A549 (cell line): Measurements from ENCODE around the gene MEGF6. TPM values are rescaled to one million over a fixed set of nuclear protein-coding genes. Genes with fewer than 3 reads are reported as not detected.
A peak's percentile ranks its signal among the peaks of the same experiment; 100 is the strongest.

Source experiments
- ATAC-seq, 2 experiments: fragments of 200-7000 bp in 1 of 2; fragments of >200 bp in 1 of 2; cut with Nextera tagmentation in 1 of 2; cut with Tn5 transposase in 1 of 2; 3 replicates each; pipeline versions ENCODE4 v1.8.0 to v1.9.1; 2018 to 2020; ENCODE audit warnings: mild to moderate bottlenecking in 1 of 2, moderate library complexity in 1 of 2
- CTCF ChIA-PET: fragments of 300-600 bp; sonication (Branson Sonifier 250); formaldehyde crosslinking; extraction: SDS; loops from one replicate; lab custom pipeline; 2021; ENCODE audit warnings: antibody characterized with exemption, inconsistent platforms; lab: Yijun Ruan, JAX
- POLR2A ChIA-PET: fragments of 350-600 bp; formaldehyde crosslinking; extraction: SDS; loops from one replicate; lab custom pipeline; 2021; ENCODE audit warnings: antibody characterized with exemption, inconsistent platforms; lab: Yijun Ruan, JAX
- DNase-seq, 2 experiments: peaks; one replicate each; pipeline versions ENCODE4 v3.0.0 to v3.0.0-alpha.2; 2011 to 2016; ENCODE audit warnings: low read depth in 1 of 2, low spot score in 1 of 2
- FAIRE-seq: peaks from 2 replicates; lab custom pipeline; 2011; peaks lifted over from hg19 to GRCh38; lab: Jason Lieb, UNC
- H3K27ac ChIP-seq, 2 experiments: fragments of >200 bp; sonication (Bioruptor Twin); formaldehyde crosslinking; 3 replicates each; pipeline ENCODE4 v1.5.1; 2016 to 2017
- H3K4me1 ChIP-seq: fragments of >200 bp; sonication (Bioruptor Twin); formaldehyde crosslinking; 3 replicates; pipeline ENCODE4 v1.6.1; 2016
- H3K4me2 ChIP-seq: fragments of >200 bp; sonication (Bioruptor Twin); formaldehyde crosslinking; 3 replicates; pipeline ENCODE4 v1.6.1; 2016
- H3K4me3 ChIP-seq: fragments of >200 bp; sonication (Bioruptor Twin); formaldehyde crosslinking; 3 replicates; pipeline ENCODE4 v1.5.1; 2016
- H3K9me3 ChIP-seq: fragments of >200 bp; sonication (Bioruptor Twin); formaldehyde crosslinking; 3 replicates; pipeline ENCODE4 v1.6.1; 2016
- CBX2 ChIP-seq: fragments of 200-600 bp; sonication (generic); IDR thresholded peaks from 2 replicates; pipeline ENCODE4 v1.6.1; 2016; ENCODE audit warnings: low read depth, mild to moderate bottlenecking, borderline replicate concordance
- CHD2 ChIP-seq: fragments of 150-350 bp; IDR thresholded peaks from 2 replicates; pipeline ENCODE4 v1.6.1; 2014; ENCODE audit warnings: low read length; ENCODE audit not compliant: partially characterized antibody
- E2F6 ChIP-seq: IDR thresholded peaks from 2 replicates; pipeline ENCODE4 v1.6.1; 2012; ENCODE audit warnings: low read depth, borderline replicate concordance
- EP300 ChIP-seq, 2 experiments: fragments of >200 bp; sonication (Bioruptor Twin); formaldehyde crosslinking; IDR thresholded peaks; 2 replicates in 1 of 2; 3 replicates in 1 of 2; pipeline ENCODE4 v1.6.1; 2016 to 2017
- ESRRA ChIP-seq: fragments of 150-350 bp; IDR thresholded peaks from 2 replicates; pipeline ENCODE4 v1.6.1; 2014; ENCODE audit warnings: mild to moderate bottlenecking, low read length, borderline replicate concordance
- FOSL2 ChIP-seq, 2 experiments: fragments of 450-650 bp in 1 of 2; fragments of >200 bp in 1 of 2; sonication (Bioruptor Twin) in 1 of 2; formaldehyde crosslinking; IDR thresholded peaks; 2 replicates each; pipeline versions ENCODE4 v1.5.0 to v1.6.1; 2016 to 2020; ENCODE audit warnings: mild to moderate bottlenecking in 1 of 2, moderate library complexity in 1 of 2
- HEYL ChIP-seq: fragments of 250-450 bp; sonication (Bioruptor Pico); IDR thresholded peaks from 2 replicates; pipeline ENCODE4 v1.8.0; 2021; ENCODE audit warnings: mild to moderate bottlenecking, moderate library complexity
- HOXA7 ChIP-seq: fragments of 250-450 bp; sonication (Bioruptor Pico); IDR thresholded peaks from 2 replicates; pipeline ENCODE4 v1.5.0; 2020; ENCODE audit warnings: mild to moderate bottlenecking, moderate library complexity
- HOXB5 ChIP-seq: fragments of 250-450 bp; sonication (Bioruptor Pico); IDR thresholded peaks from 2 replicates; pipeline ENCODE4 v1.5.0; 2020; ENCODE audit warnings: mild to moderate bottlenecking, moderate library complexity
- KDM1A ChIP-seq: fragments of 200-600 bp; sonication (generic); IDR thresholded peaks from 2 replicates; pipeline ENCODE4 v1.6.1; 2016; ENCODE audit warnings: low read depth, mild to moderate bottlenecking
- MAZ ChIP-seq: fragments of 150-350 bp; IDR thresholded peaks from 2 replicates; pipeline ENCODE4 v1.6.1; 2014; ENCODE audit warnings: antibody characterized with exemption, low read depth, low read length, borderline replicate concordance
- POLR2AphosphoS2 ChIP-seq: conservative IDR thresholded peaks from 2 replicates; pipeline ENCODE4 v1.6.1; 2012; ENCODE audit warnings: low read length, improper control_type of control experiment, inconsistent platforms
- RNF2 ChIP-seq: fragments of 200-600 bp; sonication (generic); IDR thresholded peaks from 2 replicates; pipeline ENCODE4 v1.6.1; 2016; ENCODE audit warnings: low read depth, mild to moderate bottlenecking, antibody characterized with exemption, moderate library complexity, borderline replicate concordance
- SMC3 ChIP-seq: fragments of >200 bp; sonication (Bioruptor Twin); formaldehyde crosslinking; IDR thresholded peaks from 3 replicates; pipeline ENCODE4 v1.6.1; 2018; ENCODE audit warnings: inconsistent platforms
- TFCP2L1 ChIP-seq: fragments of 250-450 bp; sonication (Bioruptor Pico); IDR thresholded peaks from 2 replicates; pipeline ENCODE4 v1.5.0; 2021; ENCODE audit warnings: mild to moderate bottlenecking
- ZNF302 ChIP-seq: fragments of 250-450 bp; sonication (Bioruptor Pico); IDR thresholded peaks from 2 replicates; pipeline ENCODE4 v1.9.0; 2021; ENCODE audit warnings: inconsistent platforms, mild to moderate bottlenecking, moderate library complexity
- ZSCAN20 ChIP-seq: fragments of 250-450 bp; sonication (Bioruptor Pico); IDR thresholded peaks from 2 replicates; pipeline ENCODE4 v1.8.0; 2022; ENCODE audit warnings: mild to moderate bottlenecking, moderate library complexity
- WGBS: methylation state at CpG from one replicate; pipeline ENCODE4 v1.1.6; 2017; ENCODE audit errors: missing lambda C conversion rate; 5-methylcytosine and 5-hydroxymethylcytosine counted together
- polyA plus RNA-seq, 4 experiments: library from polyadenylated mRNA; depleted of rRNA in 3 of 4; stranded (reverse); fragments of >200 nt; fragmentation: RNase III in 1 of 4; extraction: RNeasy Plus Mini Kit Qiagen cat#74134 plus additional on column Dnase treatment in 1 of 4; gene quantifications; 2 replicates in 3 of 4; 3 replicates in 1 of 4; pipeline ENCODE4 v1.2.3, GENCODE V29; 2011 to 2017
- TF ChIP-seq, protein P1 (sequence below): fragments of 200-600 bp; sonication (generic); IDR thresholded peaks from 2 replicates; pipeline ENCODE4 v1.6.1; 2016; ENCODE audit warnings: antibody characterized with exemption, mild to moderate bottlenecking, moderate library complexity
- TF ChIP-seq, protein P2 (sequence below): fragments of >200 bp; sonication (Bioruptor Twin); formaldehyde crosslinking; IDR thresholded peaks from 3 replicates; pipeline ENCODE4 v1.6.1; 2016

The MEGF6 gene
- polyA plus RNA-seq, 2 of the 4 experiments (the other 2 are of a cell fraction) = 0.66 to 13.7 TPM

DNA sequence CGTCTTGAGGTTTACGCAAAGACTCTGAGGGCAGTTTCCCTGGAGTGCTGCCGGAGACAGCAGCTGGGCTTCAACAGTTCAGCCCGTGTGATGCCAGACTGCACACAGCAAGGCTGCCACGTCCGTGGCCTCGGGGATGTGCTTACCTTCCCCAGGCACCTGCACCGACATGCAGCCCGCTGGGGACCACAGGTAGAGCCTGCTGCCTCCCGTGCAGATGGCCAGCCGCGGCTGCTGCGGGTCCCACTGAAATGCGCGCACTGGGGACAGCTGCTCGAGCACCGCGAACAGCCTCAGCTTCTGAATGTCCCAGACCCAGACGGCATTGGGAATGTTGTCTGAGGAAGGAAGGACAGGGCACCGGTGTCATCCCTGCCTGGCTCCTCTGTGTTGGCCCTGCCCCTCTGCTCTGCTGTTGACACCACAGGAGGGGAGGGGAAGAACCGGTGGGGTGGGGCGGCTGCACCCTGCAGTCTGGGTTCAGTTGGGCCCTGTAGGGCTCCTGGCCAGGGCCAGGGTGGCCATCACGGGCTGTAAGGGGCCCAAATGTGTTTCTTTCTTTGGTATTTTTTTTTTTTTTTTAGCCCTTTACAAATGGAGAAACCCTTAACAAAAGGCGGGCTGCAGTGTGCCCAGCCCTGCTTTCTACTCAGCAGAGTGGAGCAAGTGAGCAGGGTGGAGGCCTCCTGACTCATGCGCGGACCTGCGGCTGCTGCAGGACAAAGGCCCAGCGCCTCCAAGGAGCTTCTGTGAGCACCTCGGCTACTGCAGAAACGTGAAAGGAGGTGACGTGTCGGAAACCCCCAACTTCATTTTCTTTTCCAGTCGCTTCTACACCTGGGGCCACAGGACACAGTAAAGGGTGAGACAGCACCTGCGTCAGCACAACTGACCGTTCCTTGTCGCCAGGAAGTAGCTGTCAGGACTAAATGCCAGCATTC, 20.3 kb upstream of the MEGF6 start:
- WGBS = 96% methylated on average over 10 of the region's 36 CpGs
- ChIA-PET POLR2A (no interaction called here), CTCF (interaction anchor here (1.2 to 4.6 kb wide), 4 partner anchors 12 to 141 kb away, joined by 4 to 33 read pairs (median 10); no protein-coding TSS in a partner anchor)
- no peak overlapping the region for H3K4me3 ChIP-seq
- no peak overlapping the region for H3K4me2 ChIP-seq
- ATAC-seq (no peak; a peak in 1 of 6 replicates), DNase-seq (no peak), FAIRE-seq (no peak)
- TF ChIP-seq RNF2 = no peak
- no peak overlapping the region for H3K27ac ChIP-seq
- H3K4me1 ChIP-seq = no peaks in the 10 kb centered on the region
- no peaks in the 10 kb centered on the region for H3K9me3 ChIP-seq

- ChIA-PET POLR2A (no interaction called here), CTCF (interaction anchor here (1.2 to 4.6 kb wide), 3 partner anchors 11 to 178 kb away, joined by 3 to 33 read pairs (median 13); no protein-coding TSS in a partner anchor)
- no peak overlapping the region for H3K4me2 ChIP-seq
- TF ChIP-seq CBX2 (no peak), ZSCAN20 (no peak), CHD2 (no peak)
- TF ChIP-seq, protein P1, sequence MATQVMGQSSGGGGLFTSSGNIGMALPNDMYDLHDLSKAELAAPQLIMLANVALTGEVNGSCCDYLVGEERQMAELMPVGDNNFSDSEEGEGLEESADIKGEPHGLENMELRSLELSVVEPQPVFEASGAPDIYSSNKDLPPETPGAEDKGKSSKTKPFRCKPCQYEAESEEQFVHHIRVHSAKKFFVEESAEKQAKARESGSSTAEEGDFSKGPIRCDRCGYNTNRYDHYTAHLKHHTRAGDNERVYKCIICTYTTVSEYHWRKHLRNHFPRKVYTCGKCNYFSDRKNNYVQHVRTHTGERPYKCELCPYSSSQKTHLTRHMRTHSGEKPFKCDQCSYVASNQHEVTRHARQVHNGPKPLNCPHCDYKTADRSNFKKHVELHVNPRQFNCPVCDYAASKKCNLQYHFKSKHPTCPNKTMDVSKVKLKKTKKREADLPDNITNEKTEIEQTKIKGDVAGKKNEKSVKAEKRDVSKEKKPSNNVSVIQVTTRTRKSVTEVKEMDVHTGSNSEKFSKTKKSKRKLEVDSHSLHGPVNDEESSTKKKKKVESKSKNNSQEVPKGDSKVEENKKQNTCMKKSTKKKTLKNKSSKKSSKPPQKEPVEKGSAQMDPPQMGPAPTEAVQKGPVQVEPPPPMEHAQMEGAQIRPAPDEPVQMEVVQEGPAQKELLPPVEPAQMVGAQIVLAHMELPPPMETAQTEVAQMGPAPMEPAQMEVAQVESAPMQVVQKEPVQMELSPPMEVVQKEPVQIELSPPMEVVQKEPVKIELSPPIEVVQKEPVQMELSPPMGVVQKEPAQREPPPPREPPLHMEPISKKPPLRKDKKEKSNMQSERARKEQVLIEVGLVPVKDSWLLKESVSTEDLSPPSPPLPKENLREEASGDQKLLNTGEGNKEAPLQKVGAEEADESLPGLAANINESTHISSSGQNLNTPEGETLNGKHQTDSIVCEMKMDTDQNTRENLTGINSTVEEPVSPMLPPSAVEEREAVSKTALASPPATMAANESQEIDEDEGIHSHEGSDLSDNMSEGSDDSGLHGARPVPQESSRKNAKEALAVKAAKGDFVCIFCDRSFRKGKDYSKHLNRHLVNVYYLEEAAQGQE = no peak
- TF ChIP-seq, protein P2, sequence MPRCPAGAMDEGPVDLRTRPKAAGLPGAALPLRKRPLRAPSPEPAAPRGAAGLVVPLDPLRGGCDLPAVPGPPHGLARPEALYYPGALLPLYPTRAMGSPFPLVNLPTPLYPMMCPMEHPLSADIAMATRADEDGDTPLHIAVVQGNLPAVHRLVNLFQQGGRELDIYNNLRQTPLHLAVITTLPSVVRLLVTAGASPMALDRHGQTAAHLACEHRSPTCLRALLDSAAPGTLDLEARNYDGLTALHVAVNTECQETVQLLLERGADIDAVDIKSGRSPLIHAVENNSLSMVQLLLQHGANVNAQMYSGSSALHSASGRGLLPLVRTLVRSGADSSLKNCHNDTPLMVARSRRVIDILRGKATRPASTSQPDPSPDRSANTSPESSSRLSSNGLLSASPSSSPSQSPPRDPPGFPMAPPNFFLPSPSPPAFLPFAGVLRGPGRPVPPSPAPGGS = no peak
- no peak overlapping the region for H3K4me3 ChIP-seq
- H3K4me1 ChIP-seq = no peaks in the 10 kb centered on the region
- FAIRE-seq (no peak), DNase-seq (no peak), ATAC-seq (peak in 1 of 2 experiments; percentile 15; a peak in 1 of 6 replicates)
- H3K27ac ChIP-seq = no peak overlapping the region
- H3K9me3 ChIP-seq = no peaks in the 10 kb centered on the region
- 84% methylated on average over 8 of the region's 9 CpGs for WGBS
Measured at GRCh38 chr1:3630914-3631313, 19.6 kb upstream of the MEGF6 start.

DNA sequence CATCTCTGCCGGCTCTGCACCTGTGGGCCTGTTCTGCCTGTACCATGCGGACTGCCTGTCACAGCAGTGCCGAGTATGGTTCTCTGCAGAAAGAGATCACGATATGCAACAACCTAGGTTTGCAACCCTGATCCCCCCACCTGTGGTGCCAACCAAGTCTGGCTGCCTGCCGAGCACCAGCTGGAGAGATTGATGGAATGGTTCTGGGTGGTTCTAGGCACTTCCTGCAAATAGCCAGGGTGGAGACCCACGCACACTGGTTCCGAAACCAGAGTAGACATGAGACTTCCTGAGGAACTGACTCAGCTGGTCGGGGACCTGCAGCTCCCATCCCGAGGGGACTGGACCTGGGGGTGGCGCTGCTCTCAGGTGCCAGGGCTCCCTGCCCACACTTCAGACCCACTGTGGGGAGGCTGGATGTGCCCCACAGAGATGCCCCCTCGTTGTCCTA, 18.9 kb upstream of the MEGF6 start:
- H3K27ac ChIP-seq = no peak overlapping the region
- H3K4me2 ChIP-seq = no peak overlapping the region
- ATAC-seq (no peak), FAIRE-seq (no peak), DNase-seq (no peak)
- WGBS = 84% methylated on average over 6 of the region's 11 CpGs
- no peaks in the 10 kb centered on the region for H3K9me3 ChIP-seq
- no peak overlapping the region for H3K4me3 ChIP-seq
- TF ChIP-seq RNF2 (no peak), FOSL2 (IDR thresholded peaks at IDR 0.05) (no peak), FOSL2 (CRISPR knock-in tag; IDR thresholded peaks at IDR 0.05) (no peak), ZSCAN20 (no peak), KDM1A (no peak), MAZ (no peak), HOXA7 (CRISPR knock-in tag) (no peak), HOXB5 (CRISPR knock-in tag) (no peak), HEYL (CRISPR knock-in tag) (no peak), E2F6 (no peak), ZNF302 (CRISPR knock-in tag) (no peak), POLR2AphosphoS2 (no peak), ESRRA (no peak), TFCP2L1 (no peak), SMC3 (no peak), EP300 (IDR thresholded peaks at IDR 0.05) (no peak)
- TF ChIP-seq, protein P2 = no peak
- ChIA-PET POLR2A (no interaction called here), CTCF (interaction anchor here (1.0 to 4.6 kb wide), 4 partner anchors 10 to 177 kb away, joined by 3 to 33 read pairs (median 8); no protein-coding TSS in a partner anchor)
- H3K4me1 ChIP-seq = no peaks in the 10 kb centered on the region
